Medulla oblongata (tissue), 1 donor: ENCODE measurements around the gene GDPD5.
A peak's percentile ranks its signal among the peaks of the same experiment; 100 is the strongest.

ENCODE experiments used
- DNase-seq: peaks from one replicate; pipeline ENCODE4 v3.0.0-alpha.2; 2015; ENCODE audit errors: extremely low spot score

The GDPD5 gene

GRCh38 chr11:75449776-75450175 lies 76.0 kb downstream of the GDPD5 start:
- DNase-seq = no peak

GRCh38 chr11:75449271-75449670 lies 76.5 kb downstream of the GDPD5 start:
- DNase-seq = no peak

DNA sequence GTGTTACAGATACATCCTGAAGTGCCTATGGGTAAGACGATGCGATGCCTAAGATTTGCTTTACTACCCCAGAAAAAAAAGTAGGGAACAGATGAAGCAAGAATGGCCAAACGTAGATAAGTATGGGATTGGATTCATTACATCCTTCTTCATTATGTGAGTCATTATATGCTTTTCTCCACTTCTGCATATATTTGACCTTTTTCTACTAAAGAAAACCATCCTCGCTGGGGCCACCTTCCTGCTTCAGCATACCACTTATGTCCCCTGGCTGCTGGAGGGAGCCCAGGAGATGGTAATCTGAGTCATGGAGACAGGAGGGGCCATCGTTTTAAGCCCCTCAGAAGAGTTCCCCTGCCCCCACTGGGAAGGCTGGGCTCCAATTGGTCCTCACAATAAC lies 78.3 kb downstream of the GDPD5 start:
- DNase-seq = no peak

DNA sequence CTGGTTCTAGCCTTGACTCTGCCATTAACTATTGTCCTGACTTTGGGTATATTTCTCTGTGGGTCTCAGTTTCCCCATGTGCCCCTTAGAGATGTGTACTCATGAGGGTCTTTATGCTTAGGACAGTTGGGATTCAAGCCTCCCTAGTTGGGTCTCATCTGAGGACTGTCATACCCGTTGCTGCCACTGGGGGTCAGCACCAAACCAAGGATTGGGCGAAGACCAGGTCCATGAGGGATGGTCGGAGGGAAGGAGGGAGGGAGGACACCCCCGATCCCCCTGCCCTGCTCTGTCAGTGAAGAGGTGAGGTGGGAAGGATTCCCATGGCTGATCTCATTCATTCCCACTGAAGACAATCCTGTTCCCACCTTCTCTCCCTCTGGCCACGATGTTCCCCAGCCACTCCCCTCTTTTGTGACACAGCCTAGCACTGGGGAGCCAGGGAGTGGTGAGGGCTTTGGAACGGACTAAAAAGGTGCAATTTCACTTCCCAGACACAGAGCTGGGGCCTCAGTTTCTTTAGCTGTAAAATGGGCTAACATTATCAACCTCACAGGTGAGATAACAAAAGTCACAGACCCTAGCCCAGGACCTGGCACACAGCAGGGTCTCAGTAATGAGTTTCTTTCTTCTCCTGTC lies 80.3 kb downstream of the GDPD5 start:
- DNase-seq = peak; percentile 75

GRCh38 chr11:75443043-75443442 lies 82.7 kb downstream of the GDPD5 start:
- no peak for DNase-seq

DNA sequence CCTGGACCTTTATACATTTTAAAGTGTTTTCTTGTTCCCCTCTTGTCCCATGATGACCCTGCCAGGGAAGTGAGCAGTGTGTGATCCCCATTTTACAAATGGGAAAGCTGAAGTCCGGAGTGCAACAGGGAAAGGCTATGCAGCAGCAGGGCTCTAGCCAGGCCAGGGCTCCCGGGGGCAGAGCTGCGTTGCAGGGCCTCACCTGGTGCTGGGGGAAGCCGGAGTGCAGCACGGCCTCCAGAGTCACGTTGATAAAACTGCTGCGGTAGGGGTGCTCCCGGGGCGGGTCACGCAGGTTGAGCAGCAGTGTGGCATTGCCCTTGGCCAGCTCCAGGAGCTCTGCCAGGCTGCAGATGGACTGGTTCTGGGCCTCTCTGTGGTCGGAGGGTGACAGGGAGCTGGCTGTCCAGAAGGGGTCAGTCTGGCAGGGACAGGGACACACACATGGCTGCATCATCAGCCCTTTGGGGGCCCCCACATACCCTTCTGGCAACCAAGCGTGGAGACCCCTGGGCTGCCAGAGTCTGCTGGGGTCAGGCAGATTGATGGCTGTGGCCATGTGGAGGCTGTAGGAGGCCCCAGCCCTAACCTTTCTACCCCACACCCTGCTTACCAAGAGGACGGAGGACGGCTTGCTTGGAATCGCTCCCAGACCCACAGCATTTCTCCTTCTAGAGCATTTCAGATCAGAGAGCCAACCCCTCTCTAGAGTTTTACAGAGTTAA lies 83.4 kb downstream of the GDPD5 start:
- DNase-seq = no peak

- no peak for DNase-seq
Observed at GRCh38 chr11:75441804-75442132, 84.0 kb downstream of the GDPD5 start.

DNA sequence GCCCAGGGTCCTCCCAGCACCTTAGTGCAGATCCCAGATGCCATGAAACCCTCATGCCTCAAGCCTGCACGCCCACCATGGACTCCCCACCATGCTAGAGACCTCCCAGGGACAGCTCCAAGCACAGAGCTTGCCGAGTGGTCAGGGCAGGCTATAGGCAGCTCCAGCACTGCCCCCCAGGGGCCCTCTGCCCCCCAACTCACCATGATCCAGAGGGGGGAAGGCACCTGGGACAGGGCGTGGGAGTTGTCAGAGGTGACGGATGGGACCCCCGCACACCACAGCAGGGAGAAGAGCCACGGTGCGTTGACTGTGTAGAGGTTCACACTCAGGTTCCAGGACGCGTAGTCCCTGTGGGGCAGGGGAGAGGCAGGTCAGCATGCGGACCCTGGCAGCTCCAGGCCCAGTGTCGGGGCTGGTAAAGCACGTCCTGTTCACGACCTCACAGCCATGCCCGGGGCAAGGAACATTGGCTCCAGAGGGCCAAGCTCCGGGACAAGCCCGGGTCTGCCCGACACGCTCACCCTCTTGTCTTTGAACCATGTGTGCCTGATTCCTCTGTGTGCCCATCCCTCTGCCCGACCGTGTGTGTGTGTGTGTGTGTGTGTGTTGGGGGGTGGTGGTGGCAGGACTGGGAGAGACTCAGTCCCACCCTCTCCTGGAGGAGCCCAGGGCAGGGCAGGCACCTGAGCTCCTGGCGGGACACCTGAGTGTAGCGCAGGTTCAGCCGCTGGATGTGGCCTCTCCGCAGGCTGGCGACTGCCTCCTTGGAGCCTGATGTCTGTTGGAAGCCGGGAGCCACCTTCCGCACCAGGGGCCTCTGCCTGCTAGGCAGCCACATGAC lies 84.6 kb downstream of the GDPD5 start:
- no peak for DNase-seq

DNA sequence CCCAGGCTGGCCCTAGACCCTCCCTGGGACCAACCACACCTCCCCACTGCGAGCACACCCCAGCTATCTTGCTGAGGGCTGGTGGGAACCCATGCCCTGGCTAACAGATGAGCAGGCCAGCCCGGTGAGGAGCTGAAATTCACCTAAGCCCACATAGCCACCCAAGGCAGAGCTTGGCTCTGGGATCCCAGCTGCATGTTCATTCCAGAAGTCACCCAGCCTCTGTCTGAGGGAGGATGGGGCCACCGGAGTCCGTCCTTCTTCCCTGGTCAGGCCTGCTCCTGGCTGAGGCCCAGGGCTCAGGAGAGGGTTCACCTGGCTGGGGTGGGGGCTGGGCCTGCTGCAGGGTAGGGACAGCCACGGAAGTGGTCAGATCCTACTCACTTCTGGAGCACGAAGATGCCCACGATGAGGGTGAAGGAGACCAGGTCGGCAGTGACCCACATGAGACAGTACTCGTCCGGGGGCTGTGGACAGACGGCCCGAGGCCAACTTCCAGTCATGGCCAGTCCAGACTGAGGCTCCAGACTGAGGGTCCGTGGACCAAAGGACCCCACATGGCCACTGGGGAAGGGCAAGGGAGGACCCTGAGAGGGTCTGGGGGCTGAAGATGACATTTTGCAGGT lies 86.1 kb downstream of the GDPD5 start:
- no peak for DNase-seq

DNA sequence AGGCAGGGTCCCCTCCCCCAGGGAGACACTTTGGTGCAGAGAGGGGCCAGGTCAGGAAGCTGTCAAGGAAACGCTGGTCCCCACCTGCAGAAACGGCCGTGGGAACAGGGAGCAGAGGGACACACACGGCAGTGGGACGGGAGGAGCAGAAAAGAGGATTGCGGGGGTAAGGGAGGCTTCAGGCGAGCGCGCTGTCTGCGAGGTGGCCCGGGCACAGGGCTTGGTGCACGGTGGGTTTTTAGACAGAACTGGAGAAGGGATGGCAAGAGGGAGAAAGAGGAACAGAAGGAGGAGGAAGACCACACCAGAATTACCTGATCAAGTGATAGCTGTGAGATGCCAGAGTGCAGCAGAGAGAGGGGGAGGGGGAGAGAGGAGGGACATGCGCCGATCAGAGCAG lies 86.7 kb downstream of the GDPD5 start:
- DNase-seq = no peak

DNA sequence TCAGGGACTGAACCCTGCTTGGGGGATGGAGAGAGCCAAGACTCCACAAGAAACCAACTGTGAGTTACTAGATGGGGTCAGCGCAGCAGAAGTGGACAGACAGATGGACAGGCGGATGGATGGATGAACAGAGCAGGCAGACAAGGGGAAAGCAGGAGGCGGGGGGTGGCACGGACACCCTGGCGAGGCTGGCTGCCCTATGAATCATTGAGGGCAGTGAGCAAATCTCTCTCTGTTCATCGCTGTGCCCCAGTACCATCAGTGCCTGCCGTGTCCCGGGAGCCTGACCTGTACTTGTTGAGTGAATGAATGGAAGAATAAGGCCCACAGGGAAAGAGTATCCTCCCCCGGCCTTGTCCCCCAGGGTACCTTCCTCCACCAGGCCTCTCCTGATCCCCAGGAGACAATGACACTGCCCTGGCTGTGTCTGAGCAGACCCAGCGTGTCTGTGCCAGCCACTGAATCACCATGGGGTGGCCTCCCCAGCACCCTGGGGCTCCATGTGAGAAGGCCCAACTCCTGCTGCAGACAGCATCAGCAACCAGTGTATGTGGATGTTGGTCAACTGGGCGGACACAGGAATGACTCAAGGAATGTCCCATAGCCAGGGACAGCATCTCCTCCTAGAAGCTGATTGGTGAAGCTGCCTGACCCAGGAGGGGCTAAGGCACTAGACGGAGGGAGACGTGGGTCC lies 87.6 kb downstream of the GDPD5 start:
- DNase-seq = no peak

DNA sequence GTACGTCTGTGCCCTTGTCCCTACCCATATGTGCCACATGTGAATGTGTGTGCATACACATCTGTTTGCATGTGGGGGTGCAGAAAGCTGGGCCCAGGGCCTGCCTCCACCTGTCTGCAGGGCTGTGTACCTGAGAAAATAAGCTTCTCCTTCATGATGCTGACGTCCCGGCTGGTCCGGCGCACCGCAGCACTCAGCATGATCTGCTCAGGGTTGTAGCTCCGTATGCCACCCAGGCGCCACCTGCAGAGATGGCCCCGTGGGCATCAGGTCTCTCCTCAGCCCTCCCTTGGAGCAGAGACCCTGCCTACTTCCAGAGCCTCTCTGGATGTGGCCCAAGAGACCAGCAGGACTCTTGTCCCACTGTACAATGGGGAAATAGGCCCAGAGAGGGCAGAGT lies 88.9 kb downstream of the GDPD5 start:
- no peak for DNase-seq

GRCh38 chr11:75435571-75435925 lies 90.2 kb downstream of the GDPD5 start:
- DNase-seq = no peak

DNA sequence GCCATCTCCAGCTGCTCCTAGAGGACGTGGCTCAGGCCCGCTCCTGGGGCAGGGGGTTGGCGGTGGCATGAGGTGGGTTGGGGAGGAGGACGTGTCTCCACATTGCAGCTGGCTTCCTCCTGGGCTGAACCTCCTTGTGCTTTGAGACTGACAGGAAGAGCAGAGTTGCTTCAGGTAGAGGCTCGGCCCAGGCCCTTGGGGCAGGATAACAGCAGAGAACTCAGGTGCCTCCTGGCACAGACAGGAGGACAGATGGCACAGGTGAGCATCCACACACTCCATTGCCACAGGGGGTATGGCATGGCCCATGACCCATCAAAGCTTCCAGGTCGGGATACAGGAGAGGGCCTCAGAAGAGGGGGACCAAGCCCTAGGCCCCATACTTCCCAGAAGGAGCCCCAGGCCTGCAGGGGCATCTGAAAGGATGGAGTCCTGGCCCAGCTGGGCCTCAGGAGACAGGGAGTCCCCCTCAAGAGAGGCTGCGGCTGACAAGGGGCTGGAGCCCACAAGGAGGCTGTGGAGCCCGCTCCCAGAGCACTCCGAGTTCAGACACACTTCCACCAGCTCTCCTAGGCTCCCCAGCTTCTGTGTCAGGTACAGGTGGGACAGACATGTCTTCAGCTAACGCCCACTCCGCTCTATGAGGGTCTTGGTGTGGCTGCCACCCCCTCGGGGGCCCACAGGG lies 90.7 kb downstream of the GDPD5 start:
- DNase-seq = no peak

DNA sequence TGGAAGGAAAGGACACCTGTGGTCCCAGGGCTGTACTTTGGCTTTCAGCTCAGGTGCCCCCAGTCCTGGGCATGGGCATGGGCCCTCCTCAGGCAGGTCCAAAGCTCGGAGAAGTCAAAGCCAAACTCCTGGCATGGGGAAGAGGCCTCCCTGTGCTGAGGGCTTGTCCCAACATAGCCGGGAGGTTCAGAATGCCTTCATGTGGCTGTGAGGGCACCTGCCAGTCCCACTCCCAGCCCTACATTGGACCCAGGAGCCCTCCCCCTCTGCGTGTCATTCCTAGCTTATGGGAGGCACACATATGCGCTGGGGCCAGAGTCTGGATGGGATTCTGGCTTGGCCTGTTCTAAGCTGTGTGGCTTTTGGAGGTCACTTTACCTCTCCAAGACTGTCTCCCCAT lies 91.7 kb downstream of the GDPD5 start:
- DNase-seq = no peak

GRCh38 chr11:75433443-75433842 lies 92.3 kb downstream of the GDPD5 start:
- DNase-seq = no peak

DNA sequence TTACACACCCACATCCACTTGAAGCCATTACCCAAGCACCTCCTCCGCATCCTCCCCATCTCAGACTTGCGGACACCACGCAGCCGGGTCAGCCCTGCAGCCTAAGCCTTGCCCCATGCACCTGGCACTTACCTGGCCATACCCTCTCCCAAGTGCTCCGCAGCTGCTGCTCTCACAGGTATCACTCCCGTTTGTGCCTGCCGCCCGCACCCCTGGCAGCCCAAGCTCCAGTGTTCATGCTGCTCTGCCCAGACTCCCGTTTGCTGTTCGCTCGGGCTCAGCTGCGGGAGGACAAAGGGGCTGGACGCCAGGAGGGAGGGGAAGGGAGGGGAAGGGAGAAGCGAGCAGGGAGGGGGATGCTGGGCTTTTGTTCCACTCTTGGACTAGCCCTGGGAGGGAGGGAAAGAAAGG lies 92.8 kb downstream of the GDPD5 start, which contains the start of gene KLHL35:
Gene KLHL35 (minus strand): TSS at position 293 of the 411 bp plus-strand sequence. CDS start 2,574 bp downstream, outside the sequence.
- DNase-seq = peak; percentile 51

GRCh38 chr11:75431533-75432525 lies 93.9 kb downstream of the GDPD5 start:
- DNase-seq = no peak

DNA sequence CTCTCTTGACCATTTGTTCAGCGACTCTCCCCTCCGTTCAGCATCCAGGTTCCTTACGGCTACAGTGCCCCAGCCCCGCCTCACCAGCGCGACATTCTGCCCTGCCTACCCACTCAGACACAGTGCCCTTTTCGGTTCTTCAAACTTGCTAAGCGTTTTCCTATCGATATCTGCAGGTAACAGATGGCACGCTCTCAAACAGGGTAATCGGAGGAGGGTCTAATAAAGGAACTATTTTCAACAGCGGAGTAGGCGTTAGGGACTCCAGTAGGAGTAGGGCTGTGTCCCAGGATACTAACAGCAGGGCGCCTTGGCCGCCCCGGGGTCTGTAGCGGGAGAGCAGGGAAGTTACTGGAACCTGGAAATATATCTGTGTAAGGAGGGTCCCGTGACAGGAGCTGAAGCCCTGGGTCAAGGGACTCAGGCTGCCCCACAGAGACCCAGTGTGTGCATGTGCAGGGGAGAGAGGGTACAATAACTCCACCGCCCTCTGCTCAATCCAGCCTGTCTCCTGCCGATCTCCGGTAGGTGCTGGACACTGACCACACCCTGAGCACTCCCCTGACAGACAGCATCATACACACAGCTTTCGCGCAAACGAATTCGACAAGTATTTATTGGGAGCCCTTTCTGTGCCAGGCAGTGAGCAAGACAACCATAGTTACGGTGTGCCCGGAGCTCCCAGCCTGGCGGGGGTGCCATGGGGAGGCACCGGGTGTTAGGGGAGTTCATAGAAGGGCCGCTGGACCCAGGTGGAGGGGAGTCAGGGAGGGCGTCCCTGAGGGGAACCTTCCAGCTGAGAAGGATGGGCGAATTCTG lies 94.8 kb downstream of the GDPD5 start:
- DNase-seq = no peak
